IPS-18a (cell line): Measurements from ENCODE around the gene LY6G6D.

Experiments used
- H3K27ac ChIP-seq: one replicate; pipeline ENCODE4 v1.5.1; 2013; ENCODE audit warnings: low read length
- H3K27me3 ChIP-seq: one replicate; pipeline ENCODE4 v1.6.1; 2013; ENCODE audit warnings: mild to moderate bottlenecking, low read length; ENCODE audit not compliant: control insufficient read depth, insufficient read depth
- H3K36me3 ChIP-seq: one replicate; pipeline ENCODE4 v1.6.1; 2013; ENCODE audit warnings: low read depth, low read length; ENCODE audit not compliant: control insufficient read depth
- H3K4me1 ChIP-seq: one replicate; pipeline ENCODE4 v1.6.1; 2013; ENCODE audit warnings: low read depth, low read length; ENCODE audit not compliant: control insufficient read depth
- H3K4me3 ChIP-seq: one replicate; pipeline ENCODE4 v1.5.1; 2013; ENCODE audit warnings: low read length
- H3K9ac ChIP-seq: one replicate; pipeline ENCODE4 v1.6.1; 2013; ENCODE audit warnings: mild to moderate bottlenecking, low read length, moderate library complexity
- H3K9me3 ChIP-seq: one replicate; pipeline ENCODE4 v1.6.1; 2013; ENCODE audit warnings: low read depth, low read length; ENCODE audit not compliant: control insufficient read depth

LY6G6D gene

DNA sequence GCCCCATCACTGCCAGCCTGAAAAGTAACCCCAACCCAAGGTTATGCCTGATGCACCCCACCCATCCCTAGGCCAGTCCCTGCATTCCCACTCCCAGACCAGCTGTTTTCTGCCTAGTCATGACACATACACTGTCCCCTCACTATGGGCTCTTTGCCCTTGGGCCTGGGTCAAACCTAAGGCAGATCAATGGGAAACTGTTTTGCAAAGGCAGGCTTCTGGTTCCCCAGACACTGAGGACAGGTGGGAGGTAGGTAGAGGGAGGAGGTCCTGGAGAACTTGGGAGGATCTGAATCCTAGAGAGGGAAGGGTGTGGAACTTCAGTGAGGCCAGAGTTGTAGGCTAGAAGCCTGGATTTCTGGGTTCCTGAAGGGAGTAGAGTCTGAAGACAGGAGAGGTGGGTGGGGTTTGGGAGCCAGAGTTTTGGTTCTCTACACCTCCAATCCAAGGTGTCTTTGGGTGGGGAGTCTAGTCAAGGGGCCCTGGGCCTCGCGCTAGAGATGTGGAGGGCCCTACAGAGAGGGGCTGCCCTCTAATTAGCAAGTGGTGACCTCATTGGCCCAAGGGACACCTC lies 19.2 kb downstream of the LY6G6D start:
- H3K4me3 ChIP-seq, result peak overlapping the region; percentile 69
- peaks cover 25% of the 10 kb centered on the region for H3K36me3 ChIP-seq
- no peak overlapping the region for H3K27ac ChIP-seq
- no peaks in the 10 kb centered on the region for H3K27me3 ChIP-seq
- peak overlapping the region; percentile 66 for H3K9ac ChIP-seq
- no peaks in the 10 kb centered on the region for H3K9me3 ChIP-seq
- H3K4me1 ChIP-seq, result peaks cover 37% of the 10 kb centered on the region

DNA sequence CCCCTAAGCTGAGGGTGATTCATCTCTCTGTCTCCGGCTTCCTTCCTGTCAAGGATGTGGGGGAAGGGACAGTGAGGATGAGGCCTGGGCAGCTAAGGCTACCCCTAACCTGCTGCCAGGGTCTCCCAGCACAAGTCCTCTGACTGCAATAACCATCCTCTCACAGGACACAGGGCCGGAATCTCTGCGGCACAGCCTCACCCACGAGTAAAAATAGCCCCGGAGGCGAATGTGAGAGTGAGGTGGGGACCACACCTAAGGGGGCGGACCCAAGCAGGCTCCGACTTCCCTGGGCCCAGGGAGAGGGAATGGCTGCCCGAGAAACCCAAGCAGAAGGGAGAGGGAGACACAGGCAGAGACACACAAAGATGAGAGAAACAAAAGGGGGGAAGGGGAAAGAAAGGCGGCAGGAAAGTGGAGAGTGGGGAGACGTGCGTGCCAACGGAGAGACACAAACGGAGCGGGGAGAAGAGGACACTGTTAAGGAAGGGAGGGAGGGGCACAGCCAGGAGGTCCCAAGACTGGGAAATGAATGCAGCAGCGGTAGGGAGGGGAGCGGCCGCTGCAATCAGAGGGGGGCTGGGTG lies 19.8 kb downstream of the LY6G6D start:
- Histone ChIP-seq H3K4me3 (peak overlapping the region; percentile 69), H3K27me3 (no peaks in the 10 kb centered on the region), H3K9me3 (no peaks in the 10 kb centered on the region), H3K4me1 (peaks cover 39% of the 10 kb centered on the region), H3K9ac (peak overlapping the region; percentile 66), H3K36me3 (peaks cover 25% of the 10 kb centered on the region), H3K27ac (peak overlapping the region; percentile 55)

GRCh38 chr6:31736021-31736767 lies 21.0 kb downstream of the LY6G6D start, which contains the start of gene CLIC1:
Gene CLIC1 (minus strand): TSS chr6:31736530. CDS start chr6:31736300, 230 bp downstream.
- peaks cover 34% of the 10 kb centered on the region for H3K4me1 ChIP-seq

DNA sequence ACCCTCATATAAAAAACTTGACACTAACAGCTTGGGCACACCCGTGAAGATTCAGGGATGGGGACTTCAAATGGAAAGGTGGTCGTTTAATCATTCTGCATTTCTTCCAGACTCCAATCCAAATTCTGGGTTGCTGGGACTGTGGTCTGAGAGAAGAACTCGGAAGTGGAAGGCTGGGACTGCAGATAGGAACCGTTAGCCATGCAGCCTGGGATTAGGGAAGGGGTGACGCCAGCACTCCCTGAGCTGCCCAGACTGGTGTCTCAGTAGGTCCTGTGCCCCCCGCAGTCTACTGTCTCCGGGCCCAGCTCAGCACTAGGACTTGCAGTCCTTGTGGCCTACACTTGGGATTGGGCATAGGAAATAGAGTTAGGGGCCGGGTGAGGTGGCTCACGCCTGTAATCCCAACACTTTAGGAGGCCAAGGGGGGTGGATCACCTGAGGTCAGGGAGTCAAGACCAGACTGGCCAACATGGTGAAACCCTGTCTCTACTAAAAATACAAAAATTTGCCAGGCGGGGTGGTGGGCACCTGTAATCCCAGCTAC lies 21.7 kb downstream of the LY6G6D start:
- Histone ChIP-seq H3K27me3 (no peaks in the 10 kb centered on the region), H3K4me1 (peaks cover 34% of the 10 kb centered on the region), H3K27ac (peak overlapping the region; percentile 78), H3K9ac (peak overlapping the region; percentile 66), H3K36me3 (peaks cover 20% of the 10 kb centered on the region), H3K4me3 (peak overlapping the region; percentile 69), H3K9me3 (no peaks in the 10 kb centered on the region)

More at GRCh38 chr6:31736021-31736767, 21.0 kb downstream of the LY6G6D start, which contains the start of gene CLIC1:
- peaks cover 25% of the 10 kb centered on the region for H3K36me3 ChIP-seq
- H3K4me3 ChIP-seq, result peak within 1 kb of the TSS; percentile 69
- no peaks in the 10 kb centered on the region for H3K9me3 ChIP-seq
- H3K27me3 ChIP-seq, result no peaks in the 10 kb centered on the region
- peak within 1 kb of the TSS; percentile 78 for H3K27ac ChIP-seq
- peak within 1 kb of the TSS; percentile 66 for H3K9ac ChIP-seq

DNA sequence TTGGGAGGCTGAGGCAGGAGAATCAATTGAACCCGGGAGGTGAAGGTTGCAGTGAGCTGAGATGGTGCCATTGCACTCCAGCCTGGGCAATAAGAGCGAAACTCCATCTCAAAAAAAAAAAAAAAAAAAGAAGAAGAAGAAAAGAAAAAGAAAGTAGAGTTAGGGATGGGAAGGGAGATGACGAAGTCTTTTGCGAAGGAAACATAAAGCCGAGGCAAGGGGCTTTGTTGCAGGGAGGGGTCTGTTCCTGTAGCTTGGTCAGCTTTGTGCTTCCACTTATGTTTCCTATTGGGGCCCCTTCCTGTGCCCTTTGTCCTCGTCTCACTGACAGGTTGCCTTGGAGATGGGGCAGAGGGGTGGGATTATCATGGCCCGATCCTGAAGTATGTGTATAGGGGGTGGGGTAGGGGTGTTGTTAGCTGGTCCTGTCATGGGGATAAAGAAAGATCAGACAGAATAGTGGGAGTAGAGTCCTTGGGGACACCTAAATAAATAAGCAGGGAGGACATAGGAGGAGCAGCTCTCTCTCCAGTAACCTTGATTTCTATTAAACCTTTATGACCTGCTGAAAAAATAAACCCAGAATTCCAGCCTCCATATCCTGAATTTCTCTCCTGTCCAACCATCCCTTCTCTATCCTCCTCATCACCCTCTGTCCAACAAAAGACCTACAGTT lies 22.3 kb downstream of the LY6G6D start:
- Histone ChIP-seq H3K4me1 (peaks cover 34% of the 10 kb centered on the region), H3K27ac (peak overlapping the region; percentile 44), H3K4me3 (peak overlapping the region; percentile 69)

DNA sequence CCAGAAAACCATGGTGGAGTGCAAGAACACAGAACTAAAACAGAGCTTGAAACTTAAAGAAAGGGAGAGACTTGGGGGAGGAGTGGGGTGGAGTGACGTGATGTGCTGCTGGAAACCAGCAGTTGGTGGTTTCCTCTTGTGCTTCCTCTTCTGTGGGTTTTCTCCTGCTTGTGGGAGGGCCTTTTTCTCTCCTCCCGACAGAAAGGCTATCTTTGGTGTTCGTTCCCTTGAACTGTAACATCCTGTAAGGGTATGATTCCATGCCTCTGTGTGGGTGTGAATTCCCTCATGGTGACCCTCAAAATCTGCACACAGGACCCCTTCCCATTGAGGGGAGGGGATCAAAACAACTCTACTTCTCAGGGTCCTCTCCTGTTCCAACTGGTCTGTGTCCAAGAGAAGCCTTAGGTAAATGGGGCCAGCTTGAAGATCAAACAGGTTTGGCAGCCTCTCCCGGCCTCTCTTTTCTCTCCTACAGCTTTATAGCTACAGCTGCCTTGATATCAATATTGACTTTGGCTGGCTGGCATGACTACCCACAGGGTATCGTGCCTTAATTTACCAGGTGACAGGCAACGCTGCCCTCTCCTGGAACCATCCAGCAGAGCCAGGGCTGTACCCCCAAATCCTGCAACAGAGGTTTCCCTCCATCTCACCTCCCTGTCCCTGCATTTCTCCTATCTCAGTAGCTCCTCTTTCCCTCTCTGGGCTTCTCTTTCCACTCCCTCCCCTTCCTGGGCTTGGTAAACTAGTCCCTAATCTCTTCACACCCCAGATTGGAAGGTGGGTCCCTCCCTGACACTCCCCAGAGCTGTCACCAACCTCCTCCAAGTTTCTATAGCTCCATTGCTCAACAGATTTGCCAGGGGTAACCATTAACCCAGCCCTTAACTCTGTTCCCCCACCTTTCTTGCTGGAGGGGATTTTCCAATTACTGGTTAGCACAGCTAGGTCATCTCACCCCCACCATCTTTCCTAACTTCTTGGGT lies 23.1 kb downstream of the LY6G6D start:
- H3K4me1 ChIP-seq, result peaks cover 34% of the 10 kb centered on the region
- H3K4me3 ChIP-seq, result peak overlapping the region; percentile 69
- H3K36me3 ChIP-seq, result peaks cover 14% of the 10 kb centered on the region
- no peaks in the 10 kb centered on the region for H3K9me3 ChIP-seq
- H3K27me3 ChIP-seq, result no peaks in the 10 kb centered on the region
- H3K9ac ChIP-seq, result peak overlapping the region; percentile 37
- H3K27ac ChIP-seq, result peak overlapping the region; percentile 44

More for the DNA sequence above, 22.3 kb downstream of the LY6G6D start:
- Histone ChIP-seq H3K36me3 (peaks cover 18% of the 10 kb centered on the region), H3K9me3 (no peaks in the 10 kb centered on the region), H3K9ac (peak overlapping the region; percentile 37), H3K27me3 (no peaks in the 10 kb centered on the region)

GRCh38 chr6:31739639-31740396 lies 24.7 kb downstream of the LY6G6D start, which contains the start of gene MSH5:
Gene MSH5 (plus strand): TSS chr6:31740005. CDS start chr6:31740467, 462 bp downstream.
- Histone ChIP-seq H3K9ac (peak within 1 kb of the TSS; percentile 97), H3K4me3 (peak within 1 kb of the TSS; percentile 72), H3K36me3 (peaks cover 5% of the 10 kb centered on the region), H3K27ac (peak within 1 kb of the TSS; percentile 97), H3K4me1 (peaks cover 27% of the 10 kb centered on the region), H3K27me3 (no peaks in the 10 kb centered on the region), H3K9me3 (no peaks in the 10 kb centered on the region)

- Histone ChIP-seq H3K4me1 (peaks cover 27% of the 10 kb centered on the region), H3K9me3 (no peaks in the 10 kb centered on the region), H3K27me3 (no peaks in the 10 kb centered on the region), H3K27ac (peak overlapping the region; percentile 97), H3K36me3 (peaks cover 5% of the 10 kb centered on the region), H3K9ac (peak overlapping the region; percentile 97), H3K4me3 (peak overlapping the region; percentile 72)
Measured at GRCh38 chr6:31740397-31741223, 25.5 kb downstream of the LY6G6D start.

GRCh38 chr6:31741815-31742214 lies 26.7 kb downstream of the LY6G6D start:
- Histone ChIP-seq H3K4me1 (peaks cover 24% of the 10 kb centered on the region), H3K27me3 (no peaks in the 10 kb centered on the region)

More at GRCh38 chr6:31741815-31742214, 26.7 kb downstream of the LY6G6D start:
- no peak overlapping the region for H3K9ac ChIP-seq
- no peaks in the 10 kb centered on the region for H3K9me3 ChIP-seq
- H3K36me3 ChIP-seq, result peaks cover 5% of the 10 kb centered on the region
- H3K4me3 ChIP-seq, result no peak overlapping the region
- no peak overlapping the region for H3K27ac ChIP-seq
